OCI-LY7 (cell line): Measurements from ENCODE around the gene SPRR2D.

Source experiments
- EZH2phosphoT487 ChIP-seq: fragments of 200-600 bp; sonication (generic); IDR thresholded peaks from 2 replicates; pipeline ENCODE4 v1.6.1; 2018; ENCODE audit warnings: low read depth, borderline replicate concordance, mild to moderate bottlenecking, mixed run types, antibody characterized with exemption, low read length, moderate library complexity, mixed read lengths
- TF ChIP-seq, protein P1 (sequence below): fragments of 200-600 bp; sonication (generic); conservative IDR thresholded peaks from 2 replicates; pipeline ENCODE4 v1.5.1; 2014; ENCODE audit warnings: mild to moderate bottlenecking, antibody characterized with exemption, low read length, moderate library complexity, mixed read lengths

GRCh38 chr1:153070243-153070642 lies 29.3 kb upstream of the SPRR2D start:
- TF ChIP-seq, protein P1, sequence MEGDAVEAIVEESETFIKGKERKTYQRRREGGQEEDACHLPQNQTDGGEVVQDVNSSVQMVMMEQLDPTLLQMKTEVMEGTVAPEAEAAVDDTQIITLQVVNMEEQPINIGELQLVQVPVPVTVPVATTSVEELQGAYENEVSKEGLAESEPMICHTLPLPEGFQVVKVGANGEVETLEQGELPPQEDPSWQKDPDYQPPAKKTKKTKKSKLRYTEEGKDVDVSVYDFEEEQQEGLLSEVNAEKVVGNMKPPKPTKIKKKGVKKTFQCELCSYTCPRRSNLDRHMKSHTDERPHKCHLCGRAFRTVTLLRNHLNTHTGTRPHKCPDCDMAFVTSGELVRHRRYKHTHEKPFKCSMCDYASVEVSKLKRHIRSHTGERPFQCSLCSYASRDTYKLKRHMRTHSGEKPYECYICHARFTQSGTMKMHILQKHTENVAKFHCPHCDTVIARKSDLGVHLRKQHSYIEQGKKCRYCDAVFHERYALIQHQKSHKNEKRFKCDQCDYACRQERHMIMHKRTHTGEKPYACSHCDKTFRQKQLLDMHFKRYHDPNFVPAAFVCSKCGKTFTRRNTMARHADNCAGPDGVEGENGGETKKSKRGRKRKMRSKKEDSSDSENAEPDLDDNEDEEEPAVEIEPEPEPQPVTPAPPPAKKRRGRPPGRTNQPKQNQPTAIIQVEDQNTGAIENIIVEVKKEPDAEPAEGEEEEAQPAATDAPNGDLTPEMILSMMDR: no peak
- TF ChIP-seq EZH2phosphoT487: no peak
